Eye (tissue), 1 donor: ENCODE measurements around the gene CDC25A.

Source experiments
- DNase-seq: peaks from one replicate; pipeline ENCODE4 v3.0.0-alpha.2; 2015

Gene CDC25A

DNA sequence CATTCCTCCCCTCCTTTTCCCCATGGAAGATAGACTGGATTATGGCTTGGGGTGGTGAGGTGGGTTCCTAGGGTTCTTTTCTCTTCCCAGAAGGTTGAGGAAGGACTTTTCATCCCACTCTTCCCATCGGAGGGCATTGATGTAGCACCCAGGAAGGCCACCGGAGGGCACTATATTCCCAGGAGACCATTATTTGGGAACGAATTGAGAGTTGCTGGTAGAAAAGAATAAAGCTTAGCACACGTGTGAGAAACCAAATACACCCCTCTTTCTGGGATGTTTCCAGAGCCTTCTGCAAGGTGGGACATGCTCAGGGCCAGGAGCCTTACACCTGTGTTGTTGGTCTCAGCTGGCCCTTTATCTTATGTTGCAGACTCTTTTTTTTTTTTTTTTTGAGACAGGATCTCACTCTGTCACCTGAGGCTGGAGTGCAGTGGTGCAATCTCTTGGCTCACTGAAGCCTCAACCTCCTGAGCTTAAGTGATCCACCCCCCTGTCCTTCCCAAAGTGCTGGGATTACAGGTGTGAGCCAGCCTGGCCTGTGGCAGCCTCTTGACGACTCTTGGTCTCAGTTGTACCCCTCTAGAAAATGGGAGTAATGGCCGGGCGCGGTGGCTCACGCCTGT, 6.3 kb upstream of the CDC25A start:
- peak; percentile 90 for DNase-seq

DNA sequence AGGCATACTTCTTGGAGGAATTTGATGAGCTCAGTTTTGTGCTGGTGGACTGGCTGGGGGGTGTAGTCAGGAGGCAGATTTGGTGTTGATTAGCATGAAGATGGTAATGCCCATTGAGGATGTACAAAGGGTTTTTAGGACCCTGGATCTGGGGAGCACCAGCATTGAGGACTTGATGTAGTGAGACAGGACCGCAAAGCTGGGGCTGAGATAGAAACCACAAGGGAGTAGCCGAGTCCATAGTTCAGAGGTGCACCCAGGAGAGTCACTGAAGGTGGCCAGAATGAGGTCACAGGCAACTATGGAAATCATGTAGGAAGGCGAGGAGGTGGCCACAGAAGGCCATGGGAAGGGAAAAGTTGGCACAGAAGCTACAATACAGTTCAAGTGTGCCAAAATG, 2.7 kb upstream of the CDC25A start:
- no peak for DNase-seq

DNA sequence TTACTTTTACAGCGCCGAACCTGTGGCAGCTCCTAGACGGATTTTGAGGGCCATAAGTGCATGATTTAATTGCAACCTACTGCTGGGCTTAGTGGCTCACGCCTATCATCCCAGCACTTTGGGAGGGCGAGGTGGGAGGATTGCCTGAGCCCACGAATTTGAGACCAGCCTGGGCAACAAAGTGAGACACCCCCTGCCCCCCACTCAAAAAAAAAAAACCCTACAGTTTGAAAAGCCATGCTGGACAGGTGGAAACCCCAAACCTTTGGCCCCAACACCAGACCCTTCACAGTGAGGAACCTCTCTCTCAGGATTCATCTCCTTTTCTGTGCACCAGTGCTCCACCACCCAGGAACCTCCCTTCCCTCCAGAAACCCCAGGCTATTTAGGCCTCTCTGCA, 1.1 kb upstream of the CDC25A start:
- peak; percentile 0 for DNase-seq

DNA sequence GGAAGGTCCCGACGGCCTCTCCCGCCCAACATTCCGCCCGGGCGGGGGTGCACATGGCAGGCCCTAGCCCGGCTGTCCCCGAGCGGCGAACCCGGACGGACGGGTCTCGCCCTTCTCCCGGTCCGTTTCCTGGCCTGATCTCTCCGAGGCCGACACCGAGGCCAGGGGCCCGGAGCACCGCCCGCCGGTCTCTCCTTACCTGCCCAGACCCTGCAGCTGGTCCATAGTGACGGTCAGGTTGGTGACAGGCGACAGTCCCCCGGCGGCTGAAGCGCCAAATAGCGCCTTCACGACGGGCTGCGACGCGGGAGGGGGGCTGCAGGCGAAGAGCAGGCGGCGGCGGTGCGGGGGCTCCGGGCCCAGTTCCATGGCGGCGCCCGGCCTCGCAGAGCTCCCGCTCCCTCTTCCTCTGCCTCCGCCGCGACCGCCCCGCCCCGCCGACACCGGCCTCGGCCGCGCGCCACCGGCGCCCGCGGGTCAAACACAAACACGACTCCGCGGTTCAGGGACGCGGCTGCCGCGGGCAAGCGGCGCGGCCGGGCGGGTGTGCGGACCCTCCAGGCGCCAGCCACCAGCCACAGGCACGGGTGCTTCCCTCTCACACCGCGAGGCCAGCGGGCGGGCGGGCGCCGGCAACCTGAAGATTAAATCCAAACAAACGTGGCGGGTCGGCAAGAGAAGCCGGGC, 495 bp downstream of the CDC25A start:
- no peak for DNase-seq

DNA sequence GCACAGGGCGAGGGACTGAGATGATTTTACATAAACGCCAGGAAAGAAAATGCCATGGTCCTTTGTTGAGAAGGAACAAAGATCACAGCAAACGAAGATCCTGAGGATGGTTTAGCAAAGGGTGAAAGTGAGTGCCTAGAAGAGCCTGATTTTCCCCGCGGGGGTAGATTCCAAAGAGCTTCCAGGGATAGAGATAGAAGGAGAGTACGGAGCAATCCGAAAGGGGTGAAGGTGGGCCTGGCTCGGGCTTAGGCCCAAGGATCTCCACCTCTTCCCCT, 977 bp downstream of the CDC25A start:
- no peak for DNase-seq

DNA sequence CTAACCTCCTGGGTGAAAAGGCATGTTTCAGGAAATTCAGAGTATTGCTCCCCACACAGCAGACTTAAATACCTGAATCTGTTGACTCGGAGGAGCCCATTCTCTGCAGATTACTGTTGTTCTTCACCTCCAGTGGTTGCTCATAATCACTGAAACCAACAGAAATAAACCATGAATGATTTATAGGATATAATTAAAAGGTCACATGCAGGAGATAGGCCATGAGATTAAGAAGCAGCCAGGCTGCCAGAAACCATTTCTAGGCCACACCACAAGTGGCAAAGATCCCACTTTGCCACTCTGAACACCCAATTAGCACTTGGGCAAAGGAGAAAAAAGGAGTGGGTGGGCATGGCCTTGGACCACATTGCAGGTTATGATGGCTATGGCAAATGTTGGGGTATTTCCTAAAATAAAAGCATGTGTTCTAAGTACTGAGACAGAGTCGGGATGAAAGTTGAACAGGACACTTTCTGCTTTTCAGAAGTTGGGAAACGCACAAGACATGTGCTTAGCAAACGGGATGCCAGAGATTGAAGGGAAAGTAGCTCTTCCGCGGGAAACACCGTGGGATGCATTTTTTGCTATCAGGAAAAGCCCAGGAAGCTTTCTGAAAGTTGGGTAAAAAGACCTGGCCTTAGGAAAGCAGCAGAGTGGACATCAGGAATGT, 1.5 kb downstream of the CDC25A start:
- DNase-seq, result no peak

DNA sequence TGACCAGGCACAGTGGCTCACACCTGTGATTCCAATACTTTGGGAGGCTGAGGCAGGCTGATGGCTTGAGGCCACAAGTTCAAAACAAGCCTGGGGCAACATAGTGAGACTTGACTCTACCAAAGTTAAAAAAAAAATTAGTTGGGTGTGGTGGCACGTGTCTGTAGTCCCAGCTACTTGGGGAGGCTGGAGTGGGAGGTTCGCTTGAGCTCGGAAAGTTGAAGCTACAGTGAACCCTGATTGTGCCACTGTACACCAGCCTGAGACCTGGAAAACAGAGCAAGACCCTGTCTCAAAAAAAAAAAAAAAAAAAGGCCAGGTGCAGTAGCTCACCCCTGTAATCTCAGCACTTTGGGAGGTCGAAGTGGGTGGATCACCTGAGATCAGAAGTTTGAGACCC, 3.1 kb downstream of the CDC25A start:
- no peak for DNase-seq

DNA sequence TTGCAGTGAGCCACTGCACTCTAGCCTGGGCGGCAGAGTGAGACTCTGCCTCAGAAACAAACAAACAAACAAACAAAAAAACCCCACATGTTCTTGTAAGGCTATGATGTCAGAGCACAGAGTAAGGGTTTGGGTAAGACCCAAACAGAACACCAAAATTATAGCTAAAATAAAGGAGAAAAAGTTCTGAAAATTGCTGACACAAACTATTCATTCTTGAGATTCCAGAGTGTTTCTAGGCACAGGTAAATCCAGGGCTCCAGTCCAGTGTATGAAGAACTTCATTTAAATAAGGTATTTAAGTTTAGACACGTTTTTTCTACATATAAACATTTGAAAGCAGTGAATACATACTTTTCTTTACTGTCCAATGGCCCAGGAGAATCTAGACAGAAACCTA, 3.9 kb downstream of the CDC25A start:
- no peak for DNase-seq

DNA sequence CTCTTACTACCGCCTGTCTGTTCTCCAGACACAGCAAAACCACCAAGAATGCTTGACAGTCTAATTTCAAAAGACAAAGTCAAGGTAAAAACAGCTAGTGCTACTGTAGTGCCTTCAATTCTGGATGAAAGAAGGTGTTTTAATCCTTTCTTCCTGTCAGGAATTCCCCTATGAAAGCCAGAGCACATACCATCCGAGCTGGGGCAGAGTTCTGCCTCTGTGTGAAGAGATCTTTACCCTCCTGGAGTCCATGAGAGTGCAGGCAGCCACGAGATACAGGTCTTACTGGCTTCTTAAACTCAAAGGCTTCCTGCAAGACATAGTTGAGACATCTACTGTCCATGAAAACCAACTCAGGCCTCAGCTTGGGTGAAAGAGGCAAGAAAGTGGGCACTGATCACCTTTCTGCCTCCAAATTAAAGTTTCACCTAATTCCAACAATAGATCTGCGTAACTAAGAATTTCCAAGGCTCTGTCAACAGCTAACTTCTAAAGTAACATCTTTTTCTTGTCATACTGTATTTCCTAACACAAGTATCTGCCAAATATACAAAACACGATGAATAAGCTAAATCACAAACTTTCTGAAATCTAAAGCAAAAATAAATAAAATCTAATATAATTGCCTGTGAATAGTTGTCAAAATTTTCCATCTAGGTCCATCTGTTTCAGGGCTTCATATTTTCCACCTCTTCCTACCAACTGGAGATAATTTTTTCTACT, 7.5 kb downstream of the CDC25A start:
- DNase-seq, result no peak

DNA sequence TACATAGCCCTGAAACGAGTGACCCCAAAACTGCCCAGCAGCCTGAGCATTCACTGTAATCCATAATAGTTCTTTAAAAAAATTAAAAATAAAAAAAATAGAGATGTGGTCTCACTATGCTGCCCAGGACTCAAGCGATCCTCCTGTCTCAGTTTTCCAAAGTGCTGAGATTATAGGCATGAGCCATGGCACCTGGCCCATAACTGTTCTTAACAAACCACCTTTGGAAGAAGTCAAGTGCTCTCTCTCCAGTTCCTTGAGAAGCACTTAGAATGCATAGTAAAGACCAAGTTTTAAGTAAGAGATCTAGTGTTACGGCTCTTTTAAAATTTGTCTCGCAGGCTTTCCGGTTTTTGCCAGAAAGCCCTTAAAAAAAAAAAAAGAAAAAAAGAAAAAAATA, 8.2 kb downstream of the CDC25A start:
- DNase-seq, result no peak

DNA sequence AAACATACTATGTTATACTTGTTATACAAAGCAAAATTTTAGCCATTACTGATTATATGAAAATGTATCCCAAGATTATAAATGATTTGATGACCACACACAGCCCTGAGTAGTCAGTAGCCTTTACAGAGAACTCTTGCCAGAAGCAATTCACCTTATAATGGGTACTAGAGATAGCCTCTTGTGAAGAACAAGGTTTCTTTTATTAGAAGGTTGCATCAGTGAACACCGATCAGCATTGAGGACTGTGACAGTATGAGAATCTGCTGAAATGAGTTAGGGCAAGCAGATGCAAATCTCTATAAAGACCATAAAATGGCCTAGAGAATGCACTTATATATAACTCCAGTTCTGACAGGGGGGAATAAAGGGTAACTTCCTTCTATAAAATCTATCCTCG, 10.1 kb downstream of the CDC25A start:
- DNase-seq, result no peak

DNA sequence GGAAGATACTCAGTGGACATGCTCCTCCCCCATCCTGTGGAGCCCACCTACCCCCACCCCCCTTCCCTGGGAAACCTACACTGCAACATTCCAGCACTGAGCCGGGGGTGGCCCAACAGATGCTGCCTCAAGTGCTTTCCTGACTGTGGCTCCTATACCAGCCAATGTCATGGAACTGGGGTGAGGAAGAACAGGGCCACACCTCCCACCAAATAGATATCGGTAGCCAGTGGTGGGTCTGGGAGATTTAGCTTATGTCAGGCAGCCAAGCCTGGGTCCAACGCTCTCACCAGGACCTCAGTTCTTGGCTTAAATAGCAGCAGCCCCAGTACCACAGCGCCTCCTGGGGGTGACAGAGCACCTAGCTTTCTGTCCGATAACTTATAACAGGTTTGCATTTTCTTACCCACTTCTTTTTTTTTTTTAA, 30.3 kb downstream of the CDC25A start:
- peak; percentile 65 for DNase-seq

DNA sequence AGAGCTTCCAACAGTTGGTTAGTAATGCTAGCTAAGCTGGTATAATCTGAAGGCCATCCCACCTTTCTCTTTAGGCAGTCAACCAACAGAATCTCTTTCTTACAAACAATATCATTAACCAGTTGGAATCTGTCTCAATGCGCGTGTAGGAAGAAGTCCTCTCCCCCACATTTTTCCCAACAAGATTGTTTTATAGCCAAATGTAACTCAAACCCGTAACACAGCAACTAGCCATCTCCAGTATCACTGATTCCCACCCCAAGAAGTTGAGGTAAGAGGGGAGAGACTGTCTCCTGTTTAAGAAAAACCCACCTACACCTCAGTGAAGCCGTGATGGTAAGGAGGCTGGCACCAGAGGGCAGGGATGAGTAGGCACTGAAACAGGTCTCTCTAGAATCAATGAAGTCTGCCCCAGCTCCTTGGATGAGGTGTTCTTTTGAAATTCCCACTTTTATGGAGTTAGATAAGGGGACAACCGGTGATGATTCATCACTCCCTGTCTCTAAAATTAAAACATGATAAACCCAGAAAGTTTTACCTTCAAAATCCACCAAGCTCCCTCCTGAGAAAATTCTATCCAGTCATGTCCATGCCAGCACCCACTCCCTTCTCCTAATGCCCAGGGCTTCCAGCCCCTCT, 30.9 kb downstream of the CDC25A start:
- DNase-seq, result no peak

DNA sequence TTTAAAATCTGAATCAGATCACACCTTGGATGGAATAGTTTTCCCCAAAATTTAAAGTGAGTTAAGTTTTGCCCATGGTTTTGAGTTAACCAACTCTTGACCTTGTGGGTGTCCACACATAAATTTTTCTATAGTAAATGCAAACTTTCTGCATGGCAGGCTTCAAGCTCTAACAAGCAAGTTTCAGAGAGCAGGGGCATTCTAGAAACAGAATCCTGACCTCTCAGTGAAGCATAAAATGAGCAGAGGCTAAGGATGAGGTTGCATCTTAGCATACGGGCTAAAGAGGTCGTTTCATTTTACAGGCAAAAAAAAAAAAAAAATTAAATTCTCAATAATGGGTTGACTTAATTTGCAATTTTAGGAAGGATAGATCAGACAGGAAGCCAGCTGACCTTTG, 32.1 kb downstream of the CDC25A start:
- DNase-seq, result no peak

DNA sequence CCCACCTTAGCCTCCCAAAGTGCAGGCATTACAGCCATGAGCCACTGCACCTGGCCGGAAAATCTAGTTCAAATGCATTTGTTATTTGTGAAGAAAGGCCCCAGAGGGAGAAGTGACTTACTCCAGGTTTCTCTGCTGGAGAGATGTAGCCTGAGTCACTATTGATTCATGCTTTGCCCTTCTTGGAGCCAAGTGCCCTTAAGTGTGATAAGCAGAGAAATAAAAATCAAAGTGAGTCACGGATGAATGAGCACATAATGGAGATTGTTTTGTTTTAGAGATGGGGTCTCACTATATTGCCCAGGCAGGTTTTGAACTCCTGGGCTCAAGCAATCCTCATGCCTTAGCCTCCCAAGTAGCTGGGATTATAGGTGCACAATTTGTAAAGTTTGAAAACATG, 33.1 kb downstream of the CDC25A start:
- DNase-seq, result no peak

DNA sequence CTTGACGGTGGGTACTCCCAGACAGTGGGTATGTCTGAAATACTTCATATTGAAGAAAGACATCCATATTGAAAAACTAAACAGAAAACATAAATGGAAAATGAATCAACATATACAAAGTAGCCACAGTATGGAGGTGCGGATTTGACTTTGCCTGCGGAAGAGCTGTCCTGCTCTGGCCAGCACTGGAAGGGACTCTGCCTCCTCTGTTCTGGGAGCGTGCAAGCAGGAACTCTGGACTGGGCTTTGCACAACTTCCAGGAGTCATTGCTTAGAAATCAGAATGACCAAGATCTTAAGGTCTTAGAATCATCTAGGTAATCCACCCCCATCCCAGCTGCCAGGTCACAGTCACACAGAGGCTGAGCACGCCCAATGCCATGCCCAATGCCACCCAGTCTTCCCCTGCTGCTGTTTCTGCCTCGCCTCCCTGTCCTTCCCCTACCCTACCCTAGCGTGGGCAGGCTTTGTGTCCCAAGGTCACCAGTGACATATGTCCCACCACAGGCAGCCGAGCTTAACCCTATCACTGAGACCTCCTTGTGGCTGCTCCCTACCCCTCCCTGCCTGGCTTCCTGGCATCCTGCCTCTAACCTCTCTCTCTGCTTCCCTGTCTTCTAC, 36.3 kb downstream of the CDC25A start:
- no peak for DNase-seq

DNA sequence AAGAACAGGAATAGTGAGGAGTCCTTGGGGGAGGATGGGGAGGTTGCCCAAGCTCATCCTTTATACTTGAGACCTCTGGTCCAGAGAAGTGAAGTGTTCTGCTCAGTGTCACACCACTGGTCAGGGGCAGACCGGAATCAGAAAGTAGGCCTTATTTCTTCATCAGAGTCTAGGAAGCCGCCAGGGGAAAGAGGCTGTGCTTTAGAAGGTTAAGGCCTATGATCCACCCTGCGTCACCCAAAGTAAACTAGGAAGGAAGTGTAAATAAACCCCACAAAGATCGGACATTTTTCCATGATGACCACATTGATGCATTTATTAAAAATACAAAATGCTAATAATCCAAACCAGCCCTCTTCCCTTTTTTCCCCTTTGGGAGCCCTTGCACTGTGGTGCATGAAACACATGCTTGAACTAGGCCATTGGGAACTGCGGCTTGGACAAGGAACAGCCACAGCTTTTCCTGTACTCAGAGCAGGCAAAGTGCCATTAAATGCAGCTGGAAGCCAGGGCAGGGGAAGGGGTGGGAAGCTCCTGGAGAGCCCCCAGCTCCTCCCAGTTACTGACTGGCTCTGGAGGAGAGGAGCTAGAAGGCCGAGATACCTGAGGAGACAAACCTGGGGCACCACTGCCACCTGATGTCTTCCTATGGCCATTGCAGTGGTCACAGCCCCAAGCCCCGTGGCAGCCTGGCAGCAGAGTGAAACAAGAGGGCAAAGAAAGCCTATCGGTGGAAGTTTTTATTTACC, 37.0 kb downstream of the CDC25A start:
- peak; percentile 83 for DNase-seq

DNA sequence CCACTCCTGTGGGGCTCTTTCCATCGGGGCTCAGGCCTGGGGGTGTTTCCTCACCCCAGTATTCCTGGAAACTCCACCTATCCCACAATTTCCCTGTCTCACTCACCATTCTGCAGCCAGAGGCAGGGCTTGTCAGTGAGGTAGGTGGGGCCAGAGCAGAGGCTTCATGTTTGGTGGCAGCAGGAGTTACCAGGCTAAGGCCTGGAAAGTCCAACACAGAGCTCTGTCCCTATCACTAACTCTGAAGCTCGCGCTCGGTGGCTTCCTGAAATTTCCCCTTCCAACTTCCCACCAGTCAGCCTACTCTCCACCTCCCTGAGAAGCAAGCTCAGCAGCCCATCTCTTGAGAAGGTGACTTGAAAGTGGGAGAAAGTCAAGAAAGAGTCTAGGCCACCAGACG, 44.2 kb downstream of the CDC25A start:
- DNase-seq, result no peak

DNA sequence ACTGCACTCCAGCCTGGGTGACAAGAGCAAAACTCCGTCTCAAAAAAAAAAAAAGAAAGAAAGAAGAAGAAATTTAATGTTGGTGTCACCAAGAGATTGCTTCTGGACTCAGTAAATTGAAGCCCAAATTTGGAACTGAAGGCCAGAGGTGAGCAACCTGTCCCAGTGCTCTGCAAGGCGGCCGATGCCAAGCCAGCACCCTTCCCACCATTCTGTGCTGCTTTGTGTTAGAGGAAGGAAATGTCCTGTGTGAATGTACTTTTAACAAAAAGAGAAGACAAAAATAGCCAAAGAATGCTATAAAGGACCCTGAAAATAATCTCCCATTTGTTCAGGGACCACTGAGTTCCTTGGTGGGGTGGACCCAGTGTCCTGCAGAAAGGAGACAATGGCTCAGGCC, 44.6 kb downstream of the CDC25A start:
- no peak for DNase-seq

DNA sequence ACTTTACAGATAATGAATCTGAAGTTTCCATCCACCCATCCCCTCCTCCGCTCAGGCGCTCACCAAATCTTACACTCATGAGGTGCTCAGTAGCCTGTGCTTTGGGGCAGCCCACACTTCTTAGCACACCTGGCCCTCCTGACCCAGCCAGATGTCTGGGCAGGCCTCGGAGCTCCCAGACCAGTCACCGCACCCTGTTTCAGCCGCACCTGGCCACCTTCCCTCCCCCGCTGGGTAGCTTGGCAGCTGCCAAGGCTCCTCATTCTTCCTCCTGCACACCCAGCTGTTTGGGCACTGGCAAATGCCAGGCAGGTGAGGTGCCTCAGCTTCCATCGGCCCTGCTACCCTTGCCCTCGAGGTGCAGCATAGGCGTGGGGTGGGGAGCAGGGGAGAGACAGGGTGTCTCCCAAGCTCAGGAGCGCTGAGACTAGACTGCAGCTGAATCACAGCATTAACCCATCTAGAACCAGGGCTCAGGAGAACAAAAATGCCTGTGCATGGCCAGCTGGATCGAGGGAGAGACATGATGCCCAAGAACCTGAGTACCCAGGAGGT, 45.8 kb downstream of the CDC25A start:
- no peak for DNase-seq

DNA sequence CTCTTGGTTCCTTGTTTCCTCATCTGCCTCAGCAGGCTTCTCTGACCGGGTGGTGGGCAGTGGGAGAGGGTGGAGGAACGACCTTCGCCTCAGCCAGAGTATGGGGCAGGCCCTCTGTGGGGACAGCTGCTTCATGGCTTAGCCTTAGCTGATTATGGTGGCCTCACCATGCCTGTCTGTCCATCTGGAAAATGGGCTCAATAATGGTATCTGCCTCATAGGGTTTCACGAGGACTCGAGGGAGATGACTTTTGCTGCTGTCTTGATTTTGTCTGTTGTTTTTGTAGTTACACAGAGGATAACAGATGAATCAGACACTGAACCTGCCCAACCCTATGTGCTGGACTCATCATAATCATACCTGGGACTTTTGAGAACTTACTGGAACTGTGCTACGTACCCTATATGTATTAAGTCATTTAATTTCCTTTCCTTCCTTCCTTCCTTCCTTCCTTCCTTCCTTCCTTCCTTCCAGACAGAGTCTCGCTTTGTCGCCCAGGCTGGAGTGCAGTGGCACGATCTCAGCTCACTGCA, 46.5 kb downstream of the CDC25A start:
- DNase-seq, result no peak
